ENCODE results near the gene GRK4. TPM values are rescaled to one million over a fixed set of nuclear protein-coding genes. Genes with fewer than 3 reads are reported as not detected.

The GRK4 gene
- total RNA-seq, 1 experiment from 2014 or later = 3.7 TPM

DNA sequence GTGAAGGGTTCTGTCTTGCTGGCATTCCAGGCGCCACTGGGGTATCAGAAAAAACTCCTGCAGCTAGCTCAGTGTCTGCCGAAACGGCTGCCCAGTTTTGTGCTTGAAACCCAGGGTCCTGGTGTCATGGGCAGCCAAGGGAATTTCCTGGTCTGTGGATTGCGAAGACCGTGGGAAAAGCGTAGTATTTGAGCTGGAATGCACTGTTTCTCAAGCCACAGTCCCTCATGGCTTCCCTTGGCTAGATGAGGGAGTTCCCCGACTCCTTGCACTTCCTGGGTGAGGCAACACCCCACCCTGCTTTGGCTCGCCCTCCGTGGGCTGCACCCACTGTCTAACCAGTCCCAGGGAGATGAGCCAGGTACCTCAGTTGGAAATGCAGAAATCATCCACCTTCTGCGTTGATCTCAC is 40.2 kb upstream of the GRK4 start:
- no TSS peak for BruUV-seq (replicated peaks)

DNA sequence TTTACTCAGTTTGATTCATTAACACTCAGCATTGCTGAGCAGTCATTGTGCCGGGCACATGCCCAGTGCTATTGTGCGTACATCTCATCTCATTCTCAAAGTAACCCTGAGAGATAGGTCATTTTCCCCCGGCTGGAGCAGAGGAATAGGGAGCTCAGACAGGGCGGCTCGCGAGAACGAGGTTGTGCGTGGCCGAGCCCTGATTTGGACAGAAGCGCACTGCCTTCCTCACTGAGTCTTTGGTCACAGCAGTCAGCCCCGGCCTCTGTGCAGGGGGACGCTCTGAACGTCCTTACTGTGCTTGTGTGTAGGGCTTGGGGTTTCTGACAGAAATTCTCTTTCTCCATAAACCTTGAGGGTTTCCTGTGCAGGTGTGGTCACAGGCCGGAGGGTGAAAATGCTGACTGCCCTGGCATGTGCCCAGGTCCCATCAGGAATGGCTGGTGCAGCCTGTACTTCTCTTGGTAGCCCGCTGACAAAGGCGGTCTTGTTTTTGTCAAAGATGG is 39.6 kb upstream of the GRK4 start:
- intact Hi-C loops (cut with micrococcal nuclease) = no loop called here
- Histone ChIP-seq H2AFZ (ENCODE audit: low read length) (no peak overlapping the region), H3K36me3 (ENCODE audit: low read depth, low read length) (no peaks in the 10 kb centered on the region), H3K27me3 (ENCODE audit: low read length) (no peaks in the 10 kb centered on the region), H3K27ac (ENCODE audit: low read length) (no peak overlapping the region), H3K4me2 (ENCODE audit: low read length) (no peak overlapping the region), H3F3A (ENCODE audit: low read length, unreplicated experiment) (no peaks in the 10 kb centered on the region), H3K9me3 (ENCODE audit: low read length) (no peaks in the 10 kb centered on the region), H3K9me2 (replicated peaks; ENCODE audit: low read length) (no peaks in the 10 kb centered on the region), H3K79me2 (ENCODE audit: low read length) (no peaks in the 10 kb centered on the region), H3K4me1 (ENCODE audit: insufficient read depth, low read length) (no peaks in the 10 kb centered on the region), H4K20me1 (ENCODE audit: low read length) (no peaks in the 10 kb centered on the region), H3K4me3 (ENCODE audit: low read length) (no peak overlapping the region), H3K9ac (ENCODE audit: low read length) (no peak overlapping the region)
- ChIA-PET CTCF (no interaction called here), POLR2A (ENCODE audit: unreplicated experiment) (no interaction called here)
- no peak for ATAC-seq
- no peak for DNase-seq
- TF ChIP-seq EZH2phosphoT487 (IDR thresholded peaks at IDR 0.05; ENCODE audit: borderline replicate concordance, low read length) = no peak
- TF ChIP-seq, protein P1, sequence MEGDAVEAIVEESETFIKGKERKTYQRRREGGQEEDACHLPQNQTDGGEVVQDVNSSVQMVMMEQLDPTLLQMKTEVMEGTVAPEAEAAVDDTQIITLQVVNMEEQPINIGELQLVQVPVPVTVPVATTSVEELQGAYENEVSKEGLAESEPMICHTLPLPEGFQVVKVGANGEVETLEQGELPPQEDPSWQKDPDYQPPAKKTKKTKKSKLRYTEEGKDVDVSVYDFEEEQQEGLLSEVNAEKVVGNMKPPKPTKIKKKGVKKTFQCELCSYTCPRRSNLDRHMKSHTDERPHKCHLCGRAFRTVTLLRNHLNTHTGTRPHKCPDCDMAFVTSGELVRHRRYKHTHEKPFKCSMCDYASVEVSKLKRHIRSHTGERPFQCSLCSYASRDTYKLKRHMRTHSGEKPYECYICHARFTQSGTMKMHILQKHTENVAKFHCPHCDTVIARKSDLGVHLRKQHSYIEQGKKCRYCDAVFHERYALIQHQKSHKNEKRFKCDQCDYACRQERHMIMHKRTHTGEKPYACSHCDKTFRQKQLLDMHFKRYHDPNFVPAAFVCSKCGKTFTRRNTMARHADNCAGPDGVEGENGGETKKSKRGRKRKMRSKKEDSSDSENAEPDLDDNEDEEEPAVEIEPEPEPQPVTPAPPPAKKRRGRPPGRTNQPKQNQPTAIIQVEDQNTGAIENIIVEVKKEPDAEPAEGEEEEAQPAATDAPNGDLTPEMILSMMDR (conservative IDR thresholded peaks at IDR 0.05; ENCODE audit: low read depth, low read length) = no peak
- TF ChIP-seq EZH2 (IDR thresholded peaks at IDR 0.05; ENCODE audit: low read length, unreplicated experiment) = no peak
- BruUV-seq (replicated peaks) = no TSS peak

More for the DNA sequence above, 40.2 kb upstream of the GRK4 start:
- Histone ChIP-seq H3K27me3 (ENCODE audit: low read length) (no peaks in the 10 kb centered on the region), H3K4me2 (ENCODE audit: low read length) (no peak overlapping the region), H3K79me2 (ENCODE audit: low read length) (no peaks in the 10 kb centered on the region), H3K4me1 (ENCODE audit: insufficient read depth, low read length) (no peaks in the 10 kb centered on the region), H3K27ac (ENCODE audit: low read length) (no peak overlapping the region), H3F3A (ENCODE audit: low read length, unreplicated experiment) (no peaks in the 10 kb centered on the region), H3K9me3 (ENCODE audit: low read length) (no peaks in the 10 kb centered on the region), H3K36me3 (ENCODE audit: low read depth, low read length) (no peaks in the 10 kb centered on the region), H3K4me3 (ENCODE audit: low read length) (no peak overlapping the region), H2AFZ (ENCODE audit: low read length) (no peak overlapping the region), H4K20me1 (ENCODE audit: low read length) (no peaks in the 10 kb centered on the region), H3K9me2 (replicated peaks; ENCODE audit: low read length) (no peaks in the 10 kb centered on the region), H3K9ac (ENCODE audit: low read length) (no peak overlapping the region)
- no peak for TF ChIP-seq EZH2phosphoT487 (IDR thresholded peaks at IDR 0.05; ENCODE audit: borderline replicate concordance, low read length)
- TF ChIP-seq, protein P1 (conservative IDR thresholded peaks at IDR 0.05; ENCODE audit: low read depth, low read length) = no peak
- no peak for TF ChIP-seq EZH2 (IDR thresholded peaks at IDR 0.05; ENCODE audit: low read length, unreplicated experiment)
- POLR2A ChIA-PET (ENCODE audit: unreplicated experiment) = no interaction called here
- DNase-seq (no peak), ATAC-seq (no peak)
- CTCF ChIA-PET = no interaction called here
- intact Hi-C loops (cut with micrococcal nuclease) = no loop called here

GRCh38 chr4:2924286-2924685 is 39.1 kb upstream of the GRK4 start:
- Histone ChIP-seq H3K4me1 (ENCODE audit: insufficient read depth, low read length) (no peaks in the 10 kb centered on the region), H3K9me3 (ENCODE audit: low read length) (no peaks in the 10 kb centered on the region), H3K79me2 (ENCODE audit: low read length) (no peaks in the 10 kb centered on the region), H3F3A (ENCODE audit: low read length, unreplicated experiment) (no peaks in the 10 kb centered on the region), H3K4me2 (ENCODE audit: low read length) (no peak overlapping the region), H3K9ac (ENCODE audit: low read length) (no peak overlapping the region), H4K20me1 (ENCODE audit: low read length) (no peaks in the 10 kb centered on the region), H3K4me3 (ENCODE audit: low read length) (no peak overlapping the region), H3K9me2 (replicated peaks; ENCODE audit: low read length) (no peaks in the 10 kb centered on the region), H2AFZ (ENCODE audit: low read length) (no peak overlapping the region), H3K27ac (ENCODE audit: low read length) (no peak overlapping the region), H3K27me3 (ENCODE audit: low read length) (no peaks in the 10 kb centered on the region), H3K36me3 (ENCODE audit: low read depth, low read length) (no peaks in the 10 kb centered on the region)
- no TSS peak for BruUV-seq (replicated peaks)
- intact Hi-C loops (cut with micrococcal nuclease) = no loop called here
- POLR2A ChIA-PET (ENCODE audit: unreplicated experiment) = interaction anchor here (0.5 kb wide), 1 partner anchor 267 kb away, joined by 3 read pairs; no protein-coding TSS in a partner anchor
- TF ChIP-seq EZH2 (IDR thresholded peaks at IDR 0.05; ENCODE audit: low read length, unreplicated experiment) = no peak
- TF ChIP-seq, protein P1 (conservative IDR thresholded peaks at IDR 0.05; ENCODE audit: low read depth, low read length) = no peak
- TF ChIP-seq EZH2phosphoT487 (IDR thresholded peaks at IDR 0.05; ENCODE audit: borderline replicate concordance, low read length) = no peak
- CTCF ChIA-PET = no interaction called here
- no peak for ATAC-seq
- DNase-seq = no peak

Data from PC-3 (cell line).